GM21717 (cell line): ENCODE data around the gene HSDL1.

Experiments
- ATAC-seq: cut with Tn5 transposase; IDR thresholded peaks from one replicate; pipeline ENCODE4 v1.9.1; 2021; ENCODE audit warnings: mild to moderate bottlenecking, moderate library complexity; ENCODE audit not compliant: unreplicated experiment

Gene HSDL1

GRCh38 chr16:84176192-84177053, 31.4 kb upstream of the HSDL1 start:
- no peak for ATAC-seq

GRCh38 chr16:84175350-84176081, 30.5 kb upstream of the HSDL1 start:
- ATAC-seq: peak; percentile 55

- ATAC-seq: no peak
Observed at GRCh38 chr16:84174396-84174795, 29.4 kb upstream of the HSDL1 start.

GRCh38 chr16:84169765-84170310, 24.9 kb upstream of the HSDL1 start:
- no peak for ATAC-seq

- ATAC-seq: no peak
Observed at GRCh38 chr16:84166796-84167695, 22.1 kb upstream of the HSDL1 start.

GRCh38 chr16:84165746-84166145, 20.8 kb upstream of the HSDL1 start:
- ATAC-seq: no peak

- ATAC-seq: no peak
Observed at GRCh38 chr16:84161801-84162200, 16.8 kb upstream of the HSDL1 start.

GRCh38 chr16:84161037-84161436, 16.1 kb upstream of the HSDL1 start:
- no peak for ATAC-seq

- no peak for ATAC-seq
Observed at GRCh38 chr16:84159800-84160199, 14.8 kb upstream of the HSDL1 start.

- ATAC-seq: no peak
Observed at GRCh38 chr16:84159007-84159406, 14.0 kb upstream of the HSDL1 start.

GRCh38 chr16:84156342-84156784, 11.4 kb upstream of the HSDL1 start:
- no peak for ATAC-seq

- ATAC-seq: no peak
Observed at GRCh38 chr16:84155771-84156170, 10.8 kb upstream of the HSDL1 start.

GRCh38 chr16:84155226-84155625, 10.2 kb upstream of the HSDL1 start:
- ATAC-seq: no peak

- no peak for ATAC-seq
Observed at GRCh38 chr16:84153660-84154214, 8.8 kb upstream of the HSDL1 start.

- no peak for ATAC-seq
Observed at GRCh38 chr16:84150926-84151325, 5.9 kb upstream of the HSDL1 start.

- ATAC-seq: peak; percentile 14
Observed at GRCh38 chr16:84144209-84144858, 643 bp downstream of the HSDL1 start.

GRCh38 chr16:84143784-84144199, 1.2 kb downstream of the HSDL1 start:
- no peak for ATAC-seq

- ATAC-seq: no peak
Observed at GRCh38 chr16:84143081-84143480, 1.9 kb downstream of the HSDL1 start.

- ATAC-seq: no peak
Observed at GRCh38 chr16:84141143-84141670, 3.8 kb downstream of the HSDL1 start.
